Measurements from ENCODE around the gene RPS28.
"Not testable (repeated sequence)": the region's sequence is repeated elsewhere in the genome, so short reads cannot be mapped to it uniquely, and the experiment has no call there.

RPS28 gene

DNA sequence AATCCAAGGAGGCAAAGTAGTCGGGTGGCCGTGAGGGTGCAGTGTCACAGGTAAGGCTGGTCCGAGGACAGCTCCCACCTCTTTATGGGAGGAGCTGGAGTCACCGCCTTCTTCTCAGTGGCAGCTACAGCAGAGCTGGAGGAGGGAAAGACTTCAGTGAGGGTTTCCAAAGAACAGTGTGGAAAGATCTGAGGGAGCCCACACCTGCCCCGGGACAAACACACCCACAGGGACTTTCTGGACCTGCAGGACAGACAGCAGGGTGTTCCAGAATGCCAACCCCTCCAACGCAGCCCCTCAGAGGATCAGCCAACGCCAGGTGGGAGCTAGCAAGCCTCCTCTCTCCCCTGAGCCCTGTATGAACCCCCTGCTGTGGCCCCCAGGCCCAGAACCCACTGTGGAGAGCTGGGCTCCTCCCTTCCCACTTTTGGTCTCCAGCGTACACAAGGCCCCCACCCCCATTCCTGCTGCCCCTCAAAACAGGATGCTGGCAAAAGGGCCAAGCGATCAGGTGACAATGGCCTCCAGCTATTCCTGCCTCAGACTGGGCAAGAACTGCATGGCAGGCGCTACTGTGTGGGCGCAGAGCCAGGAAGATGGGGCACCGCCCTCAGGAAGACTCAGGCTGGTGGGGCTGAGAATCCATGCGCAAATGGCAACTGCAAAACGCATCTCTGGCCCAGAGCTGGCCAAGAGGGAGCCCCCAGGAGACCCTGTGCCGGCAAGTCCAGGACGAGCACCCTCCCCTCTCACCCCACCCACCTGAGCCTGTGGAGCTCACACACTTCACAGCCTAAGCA is 9.6 kb upstream of the RPS28 start:
- Mint-ChIP-seq H3K4me3 (no peak overlapping the region), H3K27me3 (no peaks in the 10 kb centered on the region), H3K36me3 (ENCODE audit: low read depth) (peaks cover 49% of the 10 kb centered on the region), H3K27ac (no peak overlapping the region), H3K9me3 (no peaks in the 10 kb centered on the region), H3K4me1 (ENCODE audit: low read depth) (peaks cover 30% of the 10 kb centered on the region)

DNA sequence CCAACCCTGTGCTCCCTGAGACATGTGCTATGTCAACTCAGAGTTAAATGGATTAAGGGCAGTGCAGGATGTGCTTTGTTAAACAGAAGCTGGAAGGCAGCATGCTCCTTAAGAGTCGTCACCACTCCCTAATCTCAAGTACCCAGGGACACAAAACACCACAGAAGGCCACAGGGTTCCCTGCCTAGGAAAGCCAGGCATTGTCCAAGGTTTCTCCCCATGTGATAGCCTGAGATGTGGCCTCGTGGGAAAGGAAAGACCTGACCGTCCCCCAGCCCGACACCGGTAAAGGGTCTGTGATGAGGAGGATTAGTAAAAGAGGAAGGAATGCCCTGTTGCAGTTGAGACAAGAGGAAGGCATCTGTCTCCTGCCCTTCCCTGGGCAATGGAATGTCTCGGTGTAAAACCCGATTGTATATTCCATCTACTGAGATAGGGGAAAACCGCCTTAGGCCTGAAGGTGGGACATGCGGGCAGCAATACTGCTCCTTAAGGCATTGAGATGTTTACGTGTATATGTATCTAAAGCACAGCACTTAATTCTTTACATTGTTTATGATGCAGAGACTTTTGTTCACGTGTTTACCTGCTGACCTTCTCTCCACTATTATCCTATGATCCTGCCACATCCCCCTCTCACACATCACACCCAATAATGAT is 6.2 kb upstream of the RPS28 start:
- H3K9me3 Mint-ChIP-seq, H3K27me3 Mint-ChIP-seq, H3K27ac Mint-ChIP-seq, H3K4me3 Mint-ChIP-seq: not testable (repeated sequence)
- H3K36me3 Mint-ChIP-seq (ENCODE audit: low read depth): peaks cover 35% of the 10 kb centered on the region
- H3K4me1 Mint-ChIP-seq (ENCODE audit: low read depth): peaks cover 14% of the 10 kb centered on the region

DNA sequence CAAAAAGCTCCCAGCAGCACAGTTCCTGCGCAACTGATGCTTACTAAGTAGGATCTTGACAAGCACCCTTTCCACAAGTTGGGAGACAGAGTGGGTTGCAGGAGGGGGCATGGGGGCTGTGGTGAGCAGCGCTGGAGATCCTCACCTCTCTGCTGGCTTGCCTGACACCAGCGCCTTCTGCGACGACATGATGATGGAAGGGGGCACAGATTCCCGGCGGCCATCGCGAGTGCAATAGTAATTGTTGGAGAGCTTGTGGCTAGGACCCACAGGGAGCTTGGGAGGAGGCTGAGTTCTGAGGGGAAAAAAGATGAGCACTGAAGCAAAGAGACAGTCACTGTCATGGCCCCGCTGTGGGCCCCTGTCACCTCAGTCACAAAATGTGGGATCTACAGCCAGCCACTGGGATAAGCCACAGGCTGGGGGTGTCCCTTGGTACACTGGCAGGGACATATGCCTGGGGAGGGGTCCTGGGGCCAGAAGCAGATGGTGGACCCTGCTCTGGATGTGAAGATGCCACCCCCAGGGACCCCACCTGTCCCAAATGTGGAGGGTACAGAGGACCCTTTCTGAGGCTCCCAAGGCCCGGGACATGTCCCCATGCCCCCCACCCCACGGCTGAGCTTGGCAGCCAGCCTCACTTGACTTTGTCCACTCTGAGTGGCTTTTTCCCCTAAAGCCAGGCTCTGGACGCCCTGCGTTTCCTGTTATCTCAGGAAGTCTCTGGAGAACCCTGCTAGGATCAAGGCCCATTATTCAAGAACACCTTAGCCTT is 4.8 kb upstream of the RPS28 start:
- no peak overlapping the region for H3K27ac Mint-ChIP-seq
- H3K36me3 Mint-ChIP-seq (ENCODE audit: low read depth): peaks cover 37% of the 10 kb centered on the region
- peaks cover 17% of the 10 kb centered on the region for H3K4me1 Mint-ChIP-seq (ENCODE audit: low read depth)
- no peaks in the 10 kb centered on the region for H3K27me3 Mint-ChIP-seq
- H3K9me3 Mint-ChIP-seq: no peaks in the 10 kb centered on the region
- H3K4me3 Mint-ChIP-seq: no peak overlapping the region

DNA sequence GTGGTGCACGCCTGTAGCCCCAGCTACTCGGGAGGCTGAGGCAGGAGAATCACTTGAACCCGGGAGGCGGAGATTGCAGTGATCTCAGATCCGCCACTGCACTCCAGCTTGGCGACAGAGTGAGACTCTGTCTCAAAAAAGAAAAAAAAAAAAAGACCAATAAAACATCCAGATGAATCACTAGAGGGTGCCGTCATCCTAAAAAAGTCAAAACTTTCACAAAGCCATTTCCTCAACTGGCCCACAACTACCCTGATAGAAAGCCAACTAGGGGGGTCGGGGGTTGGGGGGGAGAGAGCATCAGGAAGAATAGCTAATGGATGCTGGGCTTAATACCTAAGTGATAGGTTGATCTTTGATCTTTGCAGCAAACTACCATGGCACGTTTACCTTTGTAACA is 2.5 kb upstream of the RPS28 start:
- H3K9me3 Mint-ChIP-seq, H3K27ac Mint-ChIP-seq, H3K27me3 Mint-ChIP-seq: not testable (repeated sequence)
- H3K4me1 Mint-ChIP-seq (ENCODE audit: low read depth): peaks cover 32% of the 10 kb centered on the region
- peaks cover 53% of the 10 kb centered on the region for H3K36me3 Mint-ChIP-seq (ENCODE audit: low read depth)
- H3K4me3 Mint-ChIP-seq: peak overlapping the region; percentile 30

DNA sequence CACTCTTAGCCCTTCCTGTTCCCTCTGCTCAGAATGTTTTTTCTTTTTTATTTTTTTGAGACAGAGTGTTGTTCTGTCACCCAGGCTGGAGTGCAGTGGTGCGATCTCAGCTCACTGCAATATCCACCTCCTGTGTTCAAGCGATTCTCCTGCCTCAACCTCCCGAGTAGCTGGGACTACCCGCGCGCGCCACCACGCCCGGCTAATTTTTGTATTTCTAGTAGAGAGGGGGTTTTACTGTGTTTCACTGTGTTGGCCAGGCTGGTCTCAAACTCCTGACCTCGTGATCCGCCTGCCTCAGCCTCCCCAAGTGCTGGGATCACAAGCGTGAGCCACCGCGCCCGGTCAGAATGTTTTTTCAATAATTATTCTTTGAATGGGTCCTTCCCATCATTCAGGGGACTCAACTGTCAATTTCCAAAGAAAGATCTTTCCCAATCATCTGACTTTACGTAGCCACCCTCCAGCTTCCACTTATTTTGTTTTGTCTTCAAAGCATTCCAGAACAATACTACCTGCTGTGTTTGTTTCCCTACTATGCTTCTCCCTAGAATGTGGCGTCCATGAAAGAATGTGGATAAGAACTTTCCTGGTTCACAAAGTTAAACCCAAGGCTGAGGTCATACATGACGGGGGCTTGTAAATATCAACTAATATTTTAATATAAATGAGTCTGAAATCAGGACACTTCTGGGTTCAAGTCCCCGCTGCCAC is 1.3 kb upstream of the RPS28 start:
- H3K27ac Mint-ChIP-seq: peak overlapping the region; percentile 99
- H3K4me1 Mint-ChIP-seq (ENCODE audit: low read depth): peaks cover 32% of the 10 kb centered on the region
- peaks cover 44% of the 10 kb centered on the region for H3K36me3 Mint-ChIP-seq (ENCODE audit: low read depth)
- peak overlapping the region; percentile 96 for H3K4me3 Mint-ChIP-seq
- no peaks in the 10 kb centered on the region for H3K27me3 Mint-ChIP-seq
- no peaks in the 10 kb centered on the region for H3K9me3 Mint-ChIP-seq

DNA sequence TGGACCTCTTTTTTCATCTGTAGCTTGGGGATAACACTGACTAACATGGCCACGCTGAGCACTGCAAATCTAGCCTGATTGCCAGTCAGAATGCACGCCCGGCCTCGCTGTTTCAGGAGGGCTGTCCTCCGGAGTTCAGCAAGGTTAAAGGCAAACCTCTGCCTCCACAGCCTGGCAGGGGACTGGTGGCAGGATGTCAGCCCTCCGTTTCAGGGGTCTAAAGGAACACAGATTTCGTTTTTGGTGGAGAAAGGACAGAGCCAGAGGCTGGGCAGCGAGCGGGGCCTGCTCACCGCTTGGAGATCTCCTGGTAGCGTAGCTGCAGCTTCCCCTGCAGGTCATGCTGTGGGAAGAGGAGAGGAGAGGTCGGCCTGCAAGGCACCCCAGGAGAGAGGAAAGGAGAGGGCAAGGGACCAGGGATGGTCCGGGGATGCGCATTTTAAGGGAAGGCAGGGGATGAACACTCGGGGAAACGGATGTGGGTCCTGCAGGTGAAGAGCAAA is 681 bp upstream of the RPS28 start:
- no peaks in the 10 kb centered on the region for H3K9me3 Mint-ChIP-seq
- H3K4me1 Mint-ChIP-seq (ENCODE audit: low read depth): peaks cover 32% of the 10 kb centered on the region
- peaks cover 37% of the 10 kb centered on the region for H3K36me3 Mint-ChIP-seq (ENCODE audit: low read depth)
- H3K27ac Mint-ChIP-seq: peak overlapping the region; percentile 99
- H3K4me3 Mint-ChIP-seq: peak overlapping the region; percentile 96
- H3K27me3 Mint-ChIP-seq: no peaks in the 10 kb centered on the region

DNA sequence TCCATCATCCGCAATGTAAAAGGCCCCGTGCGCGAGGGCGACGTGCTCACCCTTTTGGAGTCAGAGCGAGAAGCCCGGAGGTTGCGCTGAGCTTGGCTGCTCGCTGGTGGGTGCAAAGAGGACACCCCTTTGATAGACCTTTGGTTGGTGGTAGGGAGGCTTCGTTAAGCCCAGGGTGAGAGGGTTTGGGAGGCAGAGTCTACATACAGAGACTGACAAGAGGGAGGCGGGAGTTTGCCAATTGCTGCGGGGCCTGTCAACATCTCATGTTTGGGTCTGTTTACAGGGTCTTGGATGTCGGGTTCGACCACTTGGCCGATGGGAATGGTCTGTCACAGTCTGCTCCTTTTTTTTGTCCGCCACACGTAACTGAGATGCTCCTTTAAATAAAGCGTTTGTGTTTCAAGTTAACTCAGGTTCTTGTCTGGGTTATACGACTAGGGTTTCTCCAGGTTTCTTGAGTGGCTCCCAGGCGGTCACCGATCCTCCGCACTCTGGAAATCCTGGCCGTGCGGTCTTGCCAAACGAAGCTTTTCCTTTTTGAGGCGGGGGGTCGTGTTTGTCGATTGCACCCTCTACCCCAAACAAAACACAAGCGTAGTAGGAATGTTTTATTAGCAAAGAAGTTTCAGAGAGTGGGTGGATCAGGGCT is 816 bp downstream of the RPS28 start:
- peaks cover 32% of the 10 kb centered on the region for H3K4me1 Mint-ChIP-seq (ENCODE audit: low read depth)
- H3K36me3 Mint-ChIP-seq (ENCODE audit: low read depth): peaks cover 35% of the 10 kb centered on the region
- no peaks in the 10 kb centered on the region for H3K27me3 Mint-ChIP-seq
- peak overlapping the region; percentile 99 for H3K27ac Mint-ChIP-seq
- no peaks in the 10 kb centered on the region for H3K9me3 Mint-ChIP-seq
- H3K4me3 Mint-ChIP-seq: peak overlapping the region; percentile 96

DNA sequence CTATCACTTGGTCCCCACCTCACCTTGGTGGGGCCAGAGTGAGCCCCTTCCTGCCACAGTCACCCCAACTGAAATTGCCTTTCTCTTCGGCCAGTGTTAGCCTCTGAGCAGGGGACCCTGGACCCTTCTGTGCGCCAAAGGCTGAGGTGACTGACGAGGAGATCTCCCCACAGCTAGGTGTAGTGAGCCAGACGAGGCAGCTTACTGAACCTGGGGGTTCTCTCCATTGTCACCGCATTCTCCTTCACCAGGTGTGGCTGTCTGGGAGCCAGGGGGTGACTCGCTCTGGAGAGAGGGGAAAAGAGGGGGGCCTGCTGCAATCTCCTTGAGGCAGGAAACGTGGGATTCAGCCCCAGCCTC is 1.3 kb downstream of the RPS28 start:
- Mint-ChIP-seq H3K27me3 (no peaks in the 10 kb centered on the region), H3K9me3 (no peaks in the 10 kb centered on the region), H3K4me1 (ENCODE audit: low read depth) (peaks cover 32% of the 10 kb centered on the region), H3K4me3 (peak overlapping the region; percentile 96), H3K27ac (peak overlapping the region; percentile 99), H3K36me3 (ENCODE audit: low read depth) (peaks cover 32% of the 10 kb centered on the region)

DNA sequence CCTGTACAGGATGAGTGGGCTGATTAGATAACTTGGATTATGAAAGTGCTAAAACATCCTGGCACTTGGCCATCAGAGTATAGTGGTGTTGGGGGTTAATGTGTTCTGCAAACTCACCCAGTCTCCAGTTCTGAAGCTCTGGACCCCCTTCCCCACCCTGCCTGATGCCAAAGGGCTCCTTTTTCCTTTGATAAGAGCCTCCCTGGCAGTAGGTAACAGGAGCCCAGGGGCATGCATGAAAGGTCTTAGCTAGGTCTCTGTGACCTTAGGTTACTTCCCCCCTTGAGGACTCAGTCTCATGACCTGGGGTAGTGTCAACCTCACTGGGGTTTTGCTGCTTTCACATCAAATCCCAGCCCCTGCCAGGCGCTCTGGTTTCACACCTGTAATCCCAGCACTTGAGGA is 2.5 kb downstream of the RPS28 start:
- no peak overlapping the region for H3K27ac Mint-ChIP-seq
- peaks cover 31% of the 10 kb centered on the region for H3K4me1 Mint-ChIP-seq (ENCODE audit: low read depth)
- H3K4me3 Mint-ChIP-seq: peak overlapping the region; percentile 96
- H3K9me3 Mint-ChIP-seq: no peaks in the 10 kb centered on the region
- peaks cover 31% of the 10 kb centered on the region for H3K36me3 Mint-ChIP-seq (ENCODE audit: low read depth)
- H3K27me3 Mint-ChIP-seq: no peaks in the 10 kb centered on the region

DNA sequence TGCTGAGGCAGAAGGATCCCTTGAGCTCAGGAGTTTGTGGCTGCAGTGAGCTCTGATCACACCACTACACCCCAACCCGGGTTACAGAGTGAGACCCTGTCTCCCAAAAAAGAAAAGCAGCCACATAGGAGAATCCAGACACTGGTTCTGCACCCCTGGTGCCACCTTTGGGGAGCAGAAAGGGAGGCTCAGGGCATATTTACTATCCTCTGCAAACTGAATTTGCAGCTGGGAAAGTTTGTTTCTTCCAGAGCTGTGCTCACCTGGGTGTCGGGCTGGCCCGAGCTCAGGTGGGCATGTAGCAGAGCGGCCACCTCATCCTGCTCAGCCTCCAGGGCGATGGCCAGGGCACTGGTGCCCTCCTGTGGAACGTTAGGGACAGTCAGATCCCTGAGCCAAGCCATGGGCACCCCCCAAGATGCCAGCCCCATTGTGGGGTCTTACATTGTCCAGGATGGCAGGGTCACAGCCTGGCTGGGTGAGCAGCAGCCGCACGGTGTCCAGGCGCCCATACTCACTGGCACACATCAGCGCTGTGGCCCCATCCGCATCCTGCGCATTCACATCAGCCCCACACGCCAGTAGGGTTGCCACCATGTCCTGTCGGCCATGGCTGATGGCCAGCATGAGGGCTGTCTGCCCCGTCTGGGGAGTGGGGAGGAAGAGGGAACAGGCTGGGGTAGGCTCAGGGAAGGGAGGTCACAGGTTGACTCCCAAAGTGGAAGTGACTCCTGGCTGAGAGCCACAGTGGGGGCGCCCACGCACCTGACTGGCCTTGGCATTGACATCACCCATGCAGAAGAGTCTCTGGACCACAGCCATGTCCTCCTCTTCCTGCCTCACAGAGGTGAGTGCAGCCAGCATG is 3.1 kb downstream of the RPS28 start:
- H3K27me3 Mint-ChIP-seq: no peaks in the 10 kb centered on the region
- no peaks in the 10 kb centered on the region for H3K9me3 Mint-ChIP-seq
- H3K36me3 Mint-ChIP-seq (ENCODE audit: low read depth): peaks cover 31% of the 10 kb centered on the region
- H3K4me3 Mint-ChIP-seq: no peak overlapping the region
- no peak overlapping the region for H3K27ac Mint-ChIP-seq
- H3K4me1 Mint-ChIP-seq (ENCODE audit: low read depth): peaks cover 25% of the 10 kb centered on the region

DNA sequence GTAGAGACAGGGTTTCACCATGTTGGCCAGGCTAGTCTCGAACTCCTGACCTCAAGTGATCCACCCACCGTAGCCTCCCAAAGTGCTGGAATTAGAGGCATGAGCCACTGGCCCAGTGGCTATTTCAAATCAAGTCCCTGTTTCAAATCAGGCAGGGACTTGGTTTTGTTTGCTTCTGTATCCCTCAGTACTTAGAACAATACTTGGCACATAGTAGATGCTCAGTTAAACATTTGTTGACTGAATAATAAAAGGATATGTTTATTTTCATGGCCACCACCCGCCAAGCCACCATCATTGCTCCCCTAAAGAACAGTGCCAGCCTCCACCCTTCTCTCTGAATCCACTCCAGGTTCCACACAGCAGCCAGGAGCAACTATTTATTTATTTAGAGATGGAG is 4.2 kb downstream of the RPS28 start:
- Mint-ChIP-seq H3K4me1 (ENCODE audit: low read depth) (peaks cover 15% of the 10 kb centered on the region), H3K9me3 (no peaks in the 10 kb centered on the region), H3K27ac (no peak overlapping the region), H3K4me3 (no peak overlapping the region), H3K27me3 (no peaks in the 10 kb centered on the region), H3K36me3 (ENCODE audit: low read depth) (peaks cover 26% of the 10 kb centered on the region)

DNA sequence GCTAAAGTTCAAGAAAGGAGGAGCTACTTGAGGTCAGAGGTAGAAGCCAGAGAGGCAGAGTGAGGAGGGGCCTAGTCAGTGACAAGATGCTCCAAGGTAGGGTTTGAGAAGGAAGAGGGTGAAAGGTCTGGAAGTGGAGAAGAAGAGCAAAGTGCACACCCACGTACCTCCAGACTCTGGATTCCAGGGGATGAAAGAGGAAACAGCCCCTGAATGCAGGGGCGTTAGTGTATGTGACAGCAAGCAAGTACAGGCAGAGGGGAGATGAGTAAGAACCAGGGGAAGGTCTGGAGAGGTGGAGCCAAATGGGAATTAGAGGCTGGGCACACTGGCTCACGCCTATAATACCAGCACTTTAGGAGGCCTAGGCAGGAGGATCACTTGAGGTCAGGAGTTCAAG is 8.7 kb downstream of the RPS28 start:
- H3K36me3 Mint-ChIP-seq (ENCODE audit: low read depth): no peaks in the 10 kb centered on the region
- H3K27me3 Mint-ChIP-seq: peaks cover 8% of the 10 kb centered on the region
- no peaks in the 10 kb centered on the region for H3K4me1 Mint-ChIP-seq (ENCODE audit: low read depth)
- no peak overlapping the region for H3K27ac Mint-ChIP-seq
- H3K9me3 Mint-ChIP-seq: no peaks in the 10 kb centered on the region
- H3K4me3 Mint-ChIP-seq: no peak overlapping the region

DNA sequence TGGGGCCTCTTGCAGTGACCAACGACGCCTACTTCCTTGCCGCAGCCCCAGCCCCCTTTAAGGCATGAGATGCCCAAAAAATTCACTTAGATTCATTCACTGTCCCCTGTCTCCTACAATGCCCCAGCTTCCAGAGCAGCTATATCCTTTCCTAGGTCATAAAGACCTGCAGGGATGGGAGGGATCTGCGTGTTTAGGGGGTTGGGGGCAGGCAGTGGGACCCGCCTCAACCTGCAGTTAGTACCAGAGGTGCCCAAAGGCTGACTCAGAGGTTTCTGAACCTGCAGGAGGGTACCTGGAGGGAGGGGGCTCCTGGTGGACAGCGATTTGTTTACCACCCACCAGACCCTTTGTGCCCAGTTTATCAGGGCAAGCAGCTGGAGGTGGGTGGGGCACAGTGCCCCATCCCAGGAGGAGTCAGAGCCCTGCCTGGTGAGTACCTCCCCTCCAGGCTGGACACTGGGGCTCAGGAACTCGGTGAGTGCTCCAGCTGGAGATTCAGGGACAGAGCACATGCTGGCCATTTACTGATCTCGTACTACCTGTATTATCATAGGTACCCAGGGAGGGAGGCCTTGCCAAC is 10.1 kb downstream of the RPS28 start:
- Mint-ChIP-seq H3K4me1 (ENCODE audit: low read depth) (peaks cover 4% of the 10 kb centered on the region), H3K36me3 (ENCODE audit: low read depth) (no peaks in the 10 kb centered on the region), H3K27me3 (peaks cover 13% of the 10 kb centered on the region), H3K4me3 (no peak overlapping the region), H3K9me3 (no peaks in the 10 kb centered on the region), H3K27ac (no peak overlapping the region)

Data from stimulated activated naive CD8-positive, alpha-beta T cell treated with anti-CD3 and anti-CD28 coated beads, Interleukin-15, Interleukin-2, amounts not matched to agents 100 ng/mL and 50 ng/mL, for 24 hours (primary cell).